ENCODE measurements around the gene DGKE. TPM values are rescaled to one million over a fixed set of nuclear protein-coding genes. Genes with fewer than 3 reads are reported as not detected.

Gene DGKE
- total RNA-seq, result 0.58 and 1.6 TPM in 2 replicates

GRCh38 chr17:56833809-56834379 is at the start of gene DGKE, which contains the start of gene C17orf67:
TSS of gene DGKE (plus strand) at chr17:56834151. CDS start at chr17:56834796, 645 bp downstream.
TSS of gene C17orf67 (minus strand) at chr17:56833920. CDS start at chr17:56815810, 18,110 bp downstream.

GRCh38 chr17:56913867-56914580 is 80.1 kb downstream of the DGKE start, which contains the start of gene TRIM25:
TSS of gene TRIM25 (minus strand) at chr17:56914049. CDS start at chr17:56913988, 61 bp downstream.

Other genes with a start within 250 kb of the DGKE start
- gene NOG, start 240.5 kb upstream of the DGKE start, total RNA-seq, result 0.18 TPM in 1 of 2 replicates, not detected in the other
- gene C17orf67, start 231 bp upstream of the DGKE start, total RNA-seq, result 0.35 TPM in 1 of 2 replicates, not detected in the other
- 12.7 and 16.3 TPM in 2 replicates for gene TRIM25, start 79.9 kb downstream of the DGKE start, total RNA-seq
- 8.6 and 9.4 TPM in 2 replicates for gene COIL, start 126.9 kb downstream of the DGKE start, total RNA-seq
- gene SCPEP1, start 144.0 kb downstream of the DGKE start, total RNA-seq, result 32.1 and 47.6 TPM in 2 replicates